SU-DHL-6 (cell line): ENCODE results near the gene CDK5RAP2.

Source experiments
- H2AFZ ChIP-seq: fragments of 200-600 bp; sonication (generic); 2 replicates; pipeline ENCODE4 v1.6.1; 2014; ENCODE audit warnings: low read depth, mild to moderate bottlenecking, moderate library complexity, mixed read lengths, antibody characterized with exemption, low read length; ENCODE audit not compliant: severe bottlenecking
- H3F3A ChIP-seq: fragments of 200-600 bp; shearing (Covaris generic); 2 replicates; pipeline ENCODE4 v1.6.0; 2016; ENCODE audit warnings: antibody characterized with exemption, mild to moderate bottlenecking; ENCODE audit not compliant: insufficient read depth
- H3K27ac ChIP-seq: fragments of 200-600 bp; sonication (generic); 2 replicates; pipeline ENCODE4 v1.5.1; 2016; ENCODE audit warnings: low read depth, mild to moderate bottlenecking, low read length, moderate library complexity, mixed read lengths
- H3K27me3 ChIP-seq: fragments of 200-600 bp; sonication (generic), shearing (Covaris generic); 2 replicates; pipeline ENCODE4 v1.6.0; 2014; ENCODE audit warnings: mild to moderate bottlenecking, low read length
- H3K36me3 ChIP-seq: fragments of 200-600 bp; sonication (generic); 2 replicates; pipeline ENCODE4 v1.6.1; 2014; ENCODE audit warnings: mild to moderate bottlenecking, low read length, mixed read lengths
- H3K4me2 ChIP-seq: fragments of 300-600, 200-600 bp; shearing (Covaris generic), sonication (generic); 2 replicates; pipeline ENCODE4 v1.6.0; 2014; ENCODE audit warnings: low read length, low read depth, mild to moderate bottlenecking; ENCODE audit not compliant: poor library complexity, severe bottlenecking
- H3K4me3 ChIP-seq: fragments of 200-600 bp; sonication (generic); 2 replicates; pipeline ENCODE4 v1.5.1; 2014; ENCODE audit warnings: antibody characterized with exemption, low read length, mild to moderate bottlenecking, mixed read lengths; ENCODE audit not compliant: insufficient read depth, poor library complexity, severe bottlenecking
- H3K79me2 ChIP-seq: fragments of 200-600 bp; sonication (generic); 2 replicates; pipeline ENCODE4 v1.6.1; 2014; ENCODE audit warnings: mild to moderate bottlenecking, low read length, moderate library complexity; ENCODE audit not compliant: insufficient read depth
- H3K9ac ChIP-seq: fragments of 200-600 bp; sonication (generic); 2 replicates; pipeline ENCODE4 v1.7.0; 2014; ENCODE audit warnings: mild to moderate bottlenecking, low read length
- H3K9me2 ChIP-seq: fragments of 200-600 bp; sonication (generic); replicated peaks from 2 replicates; pipeline ENCODE4 v1.6.1; 2014; ENCODE audit warnings: low read length; ENCODE audit not compliant: insufficient read depth
- H3K9me3 ChIP-seq: fragments of 200-600 bp; sonication (generic); 2 replicates; pipeline ENCODE4 v1.6.1; 2014; ENCODE audit warnings: low read length, mixed read lengths; ENCODE audit not compliant: insufficient read depth
- H4K20me1 ChIP-seq: fragments of 200-600 bp; sonication (generic); 2 replicates; pipeline ENCODE4 v1.6.1; 2014; ENCODE audit warnings: low read depth, mild to moderate bottlenecking, antibody characterized with exemption, low read length, moderate library complexity, mixed read lengths
- CTCF ChIP-seq: fragments of 200-600 bp; sonication (generic); IDR thresholded peaks from one replicate; pipeline ENCODE4 v1.5.1; 2017; ENCODE audit warnings: antibody characterized with exemption, mild to moderate bottlenecking, low read length, moderate library complexity; ENCODE audit not compliant: insufficient read depth, poor library complexity, severe bottlenecking
- EZH2phosphoT487 ChIP-seq: fragments of 200-600 bp; sonication (generic), shearing (Covaris generic); conservative IDR thresholded peaks from 2 replicates; pipeline ENCODE4 v1.6.1; 2018; ENCODE audit warnings: mild to moderate bottlenecking, antibody characterized with exemption, low read length, moderate library complexity, mixed read lengths

Gene CDK5RAP2

GRCh38 chr9:120443976-120444375, 136.0 kb downstream of the CDK5RAP2 start:
- no peaks in the 10 kb centered on the region for H3K9me2 ChIP-seq
- no peak for TF ChIP-seq CTCF
- no peak for TF ChIP-seq EZH2phosphoT487
- H3K79me2 ChIP-seq: no peaks in the 10 kb centered on the region
- no peak overlapping the region for H3K4me3 ChIP-seq
- no peak overlapping the region for H2AFZ ChIP-seq
- no peaks in the 10 kb centered on the region for H3K9me3 ChIP-seq
- H3K27ac ChIP-seq: no peak overlapping the region
- peaks cover 12% of the 10 kb centered on the region for H3K36me3 ChIP-seq
- no peak overlapping the region for H3K9ac ChIP-seq
- no peaks in the 10 kb centered on the region for H3K27me3 ChIP-seq
- H3F3A ChIP-seq: no peaks in the 10 kb centered on the region
- H4K20me1 ChIP-seq: no peaks in the 10 kb centered on the region
- H3K4me2 ChIP-seq: no peak overlapping the region

GRCh38 chr9:120443489-120443888, 136.5 kb downstream of the CDK5RAP2 start:
- Histone ChIP-seq H2AFZ (no peak overlapping the region), H3K9me3 (no peaks in the 10 kb centered on the region), H3K4me2 (no peak overlapping the region), H4K20me1 (no peaks in the 10 kb centered on the region), H3F3A (no peaks in the 10 kb centered on the region), H3K36me3 (peaks cover 12% of the 10 kb centered on the region), H3K4me3 (no peak overlapping the region), H3K79me2 (no peaks in the 10 kb centered on the region), H3K27ac (no peak overlapping the region), H3K9ac (no peak overlapping the region), H3K9me2 (no peaks in the 10 kb centered on the region), H3K27me3 (no peaks in the 10 kb centered on the region)
- TF ChIP-seq CTCF: no peak
- no peak for TF ChIP-seq EZH2phosphoT487

- Histone ChIP-seq H2AFZ (no peak overlapping the region), H4K20me1 (no peaks in the 10 kb centered on the region), H3K9me3 (no peaks in the 10 kb centered on the region), H3K36me3 (peaks cover 12% of the 10 kb centered on the region), H3K79me2 (no peaks in the 10 kb centered on the region), H3F3A (no peaks in the 10 kb centered on the region), H3K4me3 (no peak overlapping the region), H3K9ac (no peak overlapping the region), H3K27ac (no peak overlapping the region), H3K9me2 (no peaks in the 10 kb centered on the region), H3K27me3 (no peaks in the 10 kb centered on the region), H3K4me2 (no peak overlapping the region)
- TF ChIP-seq CTCF: no peak
- no peak for TF ChIP-seq EZH2phosphoT487
Measured at GRCh38 chr9:120442308-120442995, 137.5 kb downstream of the CDK5RAP2 start.
